Left lung (tissue), 10 donors: Measurements from ENCODE around the gene FHIT. TPM values are rescaled to one million over a fixed set of nuclear protein-coding genes. Genes with fewer than 3 reads are reported as not detected.

Source experiments
- ATAC-seq: fragments of 200-7000 bp; cut with Tn5 transposase; one replicate; pipeline ENCODE4 v1.9.1; 2020; ENCODE audit warnings: moderate library complexity
- DNase-seq, 4 donors: peaks; one replicate each; pipeline ENCODE4 v3.0.0-alpha.2; 2013 to 2020
- H3K27ac ChIP-seq, 2 donors: fragments of 200-600 bp; sonication (generic) in 1 of 2; one replicate each; pipeline versions ENCODE4 v1.5.0 to v1.8.0; 2020 to 2021
- H3K27me3 ChIP-seq, 2 donors: fragments of 200-600 bp; sonication (generic) in 1 of 2; one replicate each; pipeline versions ENCODE4 v1.5.0 to v1.8.0; 2020 to 2021
- H3K36me3 ChIP-seq, 2 donors: fragments of 200-600 bp; sonication (generic) in 1 of 2; one replicate each; pipeline versions ENCODE4 v1.5.0 to v1.8.0; 2020 to 2021
- H3K4me1 ChIP-seq, 2 donors: fragments of 200-600 bp; one replicate each; pipeline ENCODE4 v1.8.0; 2021
- H3K4me3 ChIP-seq, 2 donors: fragments of 200-600 bp; sonication (generic) in 1 of 2; one replicate each; pipeline versions ENCODE4 v1.5.0 to v1.8.0; 2020 to 2021; ENCODE audit warnings: mild to moderate bottlenecking in 1 of 2
- H3K9me3 ChIP-seq, 2 donors: fragments of 200-600 bp; sonication (generic) in 1 of 2; one replicate each; pipeline versions ENCODE4 v1.5.0 to v1.8.0; 2020 to 2021
- intact Hi-C, 2 donors: fragments of 100-400 bp; cut with DNase I; formaldehyde crosslinking; loops; one replicate each; pipeline versions ENCODE4 v1.11.2 to v1.14.2; 2022
- polyA plus RNA-seq, 6 donors: library from polyadenylated mRNA; unstranded; fragments of 120-200 nt; gene quantifications; one replicate each; pipeline ENCODE4 v1.2.1, GENCODE V29; 2013; ENCODE audit not compliant: insufficient read length in 6 of 6
- total RNA-seq, 2 donors: library from RNA; stranded (reverse); fragmentation: NEBNext Ultra II Directional; extraction: Animal tissue kit (Norgen Biotek cat#: 25700); gene quantifications; one replicate each; pipeline ENCODE4 v1.2.1, GENCODE V29; 2021
- TF ChIP-seq, protein P1 (sequence below), 2 donors: fragments of 200-600 bp; sonication (generic) in 1 of 2; IDR thresholded peaks; one replicate each; pipeline versions ENCODE4 v1.5.0 to v1.8.0; 2021; ENCODE audit warnings: antibody characterized with exemption in 2 of 2
- donor health status: DM: no; HTN: yes; CAD: no.
- donor health status: DM: no; HTN: no; CAD: no.

The FHIT gene
- total and polyA plus RNA-seq, 8 donors, result 8.5 to 16.3 (median 9.7) TPM

DNA sequence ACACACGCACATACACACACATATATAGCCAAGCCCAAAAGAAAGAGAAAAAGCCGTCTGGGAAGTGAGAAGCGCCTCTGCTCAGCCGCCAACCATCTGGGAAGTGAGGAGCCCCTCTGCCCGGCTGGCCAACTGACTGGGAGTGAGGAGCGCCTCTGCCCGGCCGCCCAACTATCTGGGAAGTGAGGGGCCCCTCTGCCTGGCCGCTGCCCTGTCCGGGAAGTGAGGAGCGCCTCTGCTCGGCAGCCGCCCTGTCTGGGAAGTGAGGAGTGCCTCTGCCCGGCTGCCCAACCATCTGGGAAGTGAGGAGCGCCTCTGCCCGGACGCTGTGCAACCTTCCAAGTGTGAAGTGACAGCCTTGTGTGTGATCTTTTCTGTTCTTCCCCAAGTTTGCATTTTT lies 49.2 kb downstream of the FHIT start:
- Histone ChIP-seq H3K9me3 (no peaks in the 10 kb centered on the region), H3K4me1 (no peaks in the 10 kb centered on the region), H3K36me3 (no peaks in the 10 kb centered on the region), H3K27me3 (no peaks in the 10 kb centered on the region), H3K27ac (no peak overlapping the region), H3K4me3 (no peak overlapping the region)
- intact Hi-C loops, result no loop called here
- ATAC-seq, result no peak
- peak in 1 of 4 donors; percentile 76 for DNase-seq
- TF ChIP-seq, protein P1, sequence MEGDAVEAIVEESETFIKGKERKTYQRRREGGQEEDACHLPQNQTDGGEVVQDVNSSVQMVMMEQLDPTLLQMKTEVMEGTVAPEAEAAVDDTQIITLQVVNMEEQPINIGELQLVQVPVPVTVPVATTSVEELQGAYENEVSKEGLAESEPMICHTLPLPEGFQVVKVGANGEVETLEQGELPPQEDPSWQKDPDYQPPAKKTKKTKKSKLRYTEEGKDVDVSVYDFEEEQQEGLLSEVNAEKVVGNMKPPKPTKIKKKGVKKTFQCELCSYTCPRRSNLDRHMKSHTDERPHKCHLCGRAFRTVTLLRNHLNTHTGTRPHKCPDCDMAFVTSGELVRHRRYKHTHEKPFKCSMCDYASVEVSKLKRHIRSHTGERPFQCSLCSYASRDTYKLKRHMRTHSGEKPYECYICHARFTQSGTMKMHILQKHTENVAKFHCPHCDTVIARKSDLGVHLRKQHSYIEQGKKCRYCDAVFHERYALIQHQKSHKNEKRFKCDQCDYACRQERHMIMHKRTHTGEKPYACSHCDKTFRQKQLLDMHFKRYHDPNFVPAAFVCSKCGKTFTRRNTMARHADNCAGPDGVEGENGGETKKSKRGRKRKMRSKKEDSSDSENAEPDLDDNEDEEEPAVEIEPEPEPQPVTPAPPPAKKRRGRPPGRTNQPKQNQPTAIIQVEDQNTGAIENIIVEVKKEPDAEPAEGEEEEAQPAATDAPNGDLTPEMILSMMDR (IDR thresholded peaks at IDR 0.05), result no peak

- TF ChIP-seq, protein P1 (IDR thresholded peaks at IDR 0.05), result no peak
- H3K4me3 ChIP-seq, result no peak overlapping the region
- no peaks in the 10 kb centered on the region for H3K4me1 ChIP-seq
- H3K36me3 ChIP-seq, result no peaks in the 10 kb centered on the region
- ATAC-seq (no peak), DNase-seq (no peak)
- intact Hi-C loops, result no loop called here
- no peak overlapping the region for H3K27ac ChIP-seq
- no peaks in the 10 kb centered on the region for H3K9me3 ChIP-seq
- H3K27me3 ChIP-seq, result no peaks in the 10 kb centered on the region
Observed at GRCh38 chr3:61201071-61201470, 50.2 kb downstream of the FHIT start.

DNA sequence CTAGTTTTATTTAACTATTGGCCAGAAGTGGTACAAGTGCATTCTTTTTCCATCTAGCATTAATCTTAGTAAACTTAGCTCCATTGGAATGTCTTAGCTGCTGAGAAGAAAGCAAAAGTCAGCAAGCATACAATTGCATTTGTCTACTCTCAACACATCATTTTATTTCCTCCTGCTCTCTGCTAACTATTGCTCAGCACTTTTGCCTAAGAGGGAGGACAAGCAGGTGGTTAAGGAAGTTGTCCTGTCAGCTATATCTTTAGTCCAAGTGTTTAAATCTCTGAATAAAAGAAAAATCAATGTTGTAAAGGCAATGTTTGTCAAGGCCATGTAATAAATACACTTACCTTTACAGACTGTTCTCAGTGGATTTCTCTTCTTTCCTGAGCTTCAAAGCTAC lies 51.0 kb downstream of the FHIT start:
- ATAC-seq (peak; percentile 73), DNase-seq (no peak)
- Histone ChIP-seq H3K4me3 (no peak overlapping the region), H3K4me1 (no peaks in the 10 kb centered on the region), H3K9me3 (no peaks in the 10 kb centered on the region), H3K27ac (no peak overlapping the region), H3K36me3 (no peaks in the 10 kb centered on the region), H3K27me3 (no peaks in the 10 kb centered on the region)
- intact Hi-C loops, result no loop called here
- TF ChIP-seq, protein P1 (IDR thresholded peaks at IDR 0.05), result no peak

DNA sequence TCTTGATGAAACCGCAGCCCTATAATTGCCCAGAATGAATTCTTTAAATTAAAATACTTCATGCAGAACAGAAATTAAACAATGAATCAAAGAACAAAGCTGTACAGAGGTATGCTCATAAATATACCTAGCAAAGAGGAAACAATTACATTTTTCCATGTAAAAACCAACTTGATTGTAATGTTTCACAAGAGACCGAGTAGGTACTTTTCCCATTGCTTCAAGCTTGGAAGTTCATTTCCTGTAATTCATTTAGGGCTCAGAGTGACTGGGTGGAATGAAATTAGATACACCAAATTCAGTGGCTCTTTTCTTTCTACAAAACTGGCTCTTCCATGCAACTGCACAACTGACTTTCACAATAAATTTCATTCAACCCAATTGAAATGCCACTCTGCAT lies 51.4 kb downstream of the FHIT start:
- no peaks in the 10 kb centered on the region for H3K27me3 ChIP-seq
- no peaks in the 10 kb centered on the region for H3K4me1 ChIP-seq
- no peak overlapping the region for H3K27ac ChIP-seq
- intact Hi-C loops, result no loop called here
- TF ChIP-seq, protein P1 (IDR thresholded peaks at IDR 0.05), result no peak
- H3K4me3 ChIP-seq, result no peak overlapping the region
- no peaks in the 10 kb centered on the region for H3K9me3 ChIP-seq
- H3K36me3 ChIP-seq, result no peaks in the 10 kb centered on the region
- DNase-seq (no peak), ATAC-seq (peak; percentile 16)

- H3K4me1 ChIP-seq, result no peaks in the 10 kb centered on the region
- no peaks in the 10 kb centered on the region for H3K36me3 ChIP-seq
- no peak for DNase-seq
- no peak overlapping the region for H3K4me3 ChIP-seq
- H3K27ac ChIP-seq, result no peak overlapping the region
- intact Hi-C loops, result no loop called here
- H3K9me3 ChIP-seq, result no peaks in the 10 kb centered on the region
- no peak for ATAC-seq
- no peaks in the 10 kb centered on the region for H3K27me3 ChIP-seq
- TF ChIP-seq, protein P1 (IDR thresholded peaks at IDR 0.05), result no peak
Observed at GRCh38 chr3:61194892-61195538, 56.2 kb downstream of the FHIT start.
